ENCODE data around the gene BTNL2.
"Not testable (repeated sequence)": the region's sequence is repeated elsewhere in the genome, so short reads cannot be mapped to it uniquely, and the experiment has no call there.

DNA sequence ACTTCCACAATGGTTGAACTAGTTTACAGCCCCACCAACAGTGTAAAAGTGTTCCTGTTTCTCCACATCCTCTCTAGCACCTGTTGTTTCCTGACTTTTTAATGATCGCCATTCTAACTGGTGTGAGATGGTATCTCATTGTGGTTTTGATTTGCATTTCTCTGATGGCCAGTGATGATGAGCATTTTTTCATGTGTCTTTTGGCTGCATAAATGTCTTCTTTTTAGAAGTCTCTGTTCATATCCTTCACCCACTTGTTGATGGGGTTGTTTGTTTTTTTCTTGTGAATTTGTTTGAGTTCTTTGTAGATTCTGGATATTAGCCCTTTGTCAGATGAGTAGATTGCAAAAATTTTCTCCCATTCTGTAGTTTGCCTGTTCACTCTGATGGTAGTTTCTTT lies 47.8 kb downstream of the BTNL2 start:
- TF ChIP-seq, protein P1, sequence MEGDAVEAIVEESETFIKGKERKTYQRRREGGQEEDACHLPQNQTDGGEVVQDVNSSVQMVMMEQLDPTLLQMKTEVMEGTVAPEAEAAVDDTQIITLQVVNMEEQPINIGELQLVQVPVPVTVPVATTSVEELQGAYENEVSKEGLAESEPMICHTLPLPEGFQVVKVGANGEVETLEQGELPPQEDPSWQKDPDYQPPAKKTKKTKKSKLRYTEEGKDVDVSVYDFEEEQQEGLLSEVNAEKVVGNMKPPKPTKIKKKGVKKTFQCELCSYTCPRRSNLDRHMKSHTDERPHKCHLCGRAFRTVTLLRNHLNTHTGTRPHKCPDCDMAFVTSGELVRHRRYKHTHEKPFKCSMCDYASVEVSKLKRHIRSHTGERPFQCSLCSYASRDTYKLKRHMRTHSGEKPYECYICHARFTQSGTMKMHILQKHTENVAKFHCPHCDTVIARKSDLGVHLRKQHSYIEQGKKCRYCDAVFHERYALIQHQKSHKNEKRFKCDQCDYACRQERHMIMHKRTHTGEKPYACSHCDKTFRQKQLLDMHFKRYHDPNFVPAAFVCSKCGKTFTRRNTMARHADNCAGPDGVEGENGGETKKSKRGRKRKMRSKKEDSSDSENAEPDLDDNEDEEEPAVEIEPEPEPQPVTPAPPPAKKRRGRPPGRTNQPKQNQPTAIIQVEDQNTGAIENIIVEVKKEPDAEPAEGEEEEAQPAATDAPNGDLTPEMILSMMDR (conservative IDR thresholded peaks at IDR 0.05; ENCODE audit: low read depth, low read length), result not testable (repeated sequence)
- TF ChIP-seq EZH2 (IDR thresholded peaks at IDR 0.05; ENCODE audit: low read length, unreplicated experiment), result not testable (repeated sequence)

Measured in PC-3 (cell line).